Chondrocyte (in vitro differentiated cells): ENCODE results near the gene GYPB. TPM values are rescaled to one million over a fixed set of nuclear protein-coding genes. Genes with fewer than 3 reads are reported as not detected.
"Not testable (repeated sequence)": the region's sequence is repeated elsewhere in the genome, so short reads cannot be mapped to it uniquely, and the experiment has no call there.

Experiments used
- DNase-seq: peaks from one replicate; pipeline ENCODE4 v3.0.0; 2021; ENCODE audit warnings: mixed read lengths, low spot score
- H3K27ac Mint-ChIP-seq: one replicate; pipeline ENCODE4 v1.8.0; 2021; ENCODE audit warnings: mild to moderate bottlenecking, moderate library complexity, mixed read lengths; ENCODE audit not compliant: unreplicated experiment
- H3K27me3 Mint-ChIP-seq: 2 replicates; pipeline ENCODE4 v1.8.0; 2021; ENCODE audit warnings: low read depth, mixed read lengths
- H3K36me3 Mint-ChIP-seq: 2 replicates; pipeline ENCODE4 v1.8.0; 2021; ENCODE audit warnings: low read depth, mixed read lengths
- H3K4me1 Mint-ChIP-seq: 2 replicates; pipeline ENCODE4 v1.8.0; 2021; ENCODE audit warnings: low read depth, mild to moderate bottlenecking, mixed read lengths
- H3K4me3 Mint-ChIP-seq: one replicate; pipeline ENCODE4 v1.8.0; 2021; ENCODE audit warnings: mild to moderate bottlenecking, moderate library complexity, mixed read lengths; ENCODE audit not compliant: unreplicated experiment
- H3K9me3 Mint-ChIP-seq: 2 replicates; pipeline ENCODE4 v1.8.0; 2021; ENCODE audit warnings: low read depth, mixed read lengths
- long read RNA-seq: library from polyadenylated mRNA; stranded (forward); transcript quantifications from one replicate; pipeline ENCODE4 v2.0.0, GENCODE V29; 2021
- total RNA-seq: library from RNA; stranded (reverse); gene quantifications from 3 replicates; pipeline ENCODE4 v1.2.1, GENCODE V29; 2021
- TF ChIP-seq, protein P1 (sequence below): fragments of 200-600 bp; sonication (generic); IDR thresholded peaks from 2 replicates; pipeline ENCODE4 v1.5.0; 2021; ENCODE audit warnings: antibody characterized with exemption, mild to moderate bottlenecking, moderate library complexity

The GYPB gene
- total RNA-seq = not detected in 3 replicates
- long read RNA-seq = 0 reads

DNA sequence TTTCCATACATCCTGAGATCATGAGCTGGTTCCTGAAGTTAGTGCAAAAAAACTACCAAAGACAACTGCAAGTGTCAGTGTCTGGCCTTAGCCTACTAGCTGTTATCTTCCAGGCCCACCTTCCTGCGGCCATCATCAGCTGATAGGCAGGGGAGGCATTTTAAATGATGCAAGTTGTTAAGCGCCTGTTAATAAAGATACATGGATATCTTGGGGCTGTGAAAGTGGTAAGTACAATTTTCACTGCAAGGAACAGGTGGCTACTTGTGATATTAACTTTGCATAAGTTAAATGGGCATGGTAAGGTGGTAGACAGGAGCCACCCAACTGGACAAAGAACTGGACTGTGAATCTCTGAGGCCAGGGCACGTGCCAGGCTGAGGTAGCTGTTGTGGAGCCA is at the start of gene GYPB:
GYPB (minus strand) TSS at position 104 of the 400 bp plus-strand sequence; CDS start at position 11, 93 bp downstream.
- H3K9me3 Mint-ChIP-seq, H3K4me1 Mint-ChIP-seq, H3K27ac Mint-ChIP-seq, H3K36me3 Mint-ChIP-seq, DNase-seq, H3K4me3 Mint-ChIP-seq: not testable (repeated sequence)
- H3K27me3 Mint-ChIP-seq = peaks cover 17% of the 10 kb centered on the region

DNA sequence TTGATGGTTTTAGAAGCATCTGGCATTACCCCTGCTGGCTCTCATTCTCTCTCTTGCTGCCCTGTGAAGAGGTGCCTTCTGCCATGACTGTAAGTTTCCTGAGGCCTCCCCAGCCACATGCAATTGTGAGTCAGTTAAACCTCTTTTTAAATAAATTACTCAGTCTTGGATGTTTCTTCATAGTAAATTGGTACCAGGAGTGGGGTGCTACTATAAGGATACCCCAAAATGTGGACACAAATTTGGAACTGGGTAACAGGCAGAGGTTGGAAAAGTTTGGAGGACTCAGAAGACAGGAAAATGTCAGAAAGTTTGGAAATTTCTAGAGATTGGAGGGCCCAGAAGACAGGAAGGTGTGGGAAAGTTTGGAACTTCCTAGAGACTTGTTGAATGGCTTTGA is 42.4 kb upstream of the GYPB start:
- not testable (repeated sequence) for DNase-seq, H3K4me3 Mint-ChIP-seq, H3K36me3 Mint-ChIP-seq, H3K4me1 Mint-ChIP-seq, H3K27ac Mint-ChIP-seq, H3K27me3 Mint-ChIP-seq
- peaks cover 15% of the 10 kb centered on the region for H3K9me3 Mint-ChIP-seq

DNA sequence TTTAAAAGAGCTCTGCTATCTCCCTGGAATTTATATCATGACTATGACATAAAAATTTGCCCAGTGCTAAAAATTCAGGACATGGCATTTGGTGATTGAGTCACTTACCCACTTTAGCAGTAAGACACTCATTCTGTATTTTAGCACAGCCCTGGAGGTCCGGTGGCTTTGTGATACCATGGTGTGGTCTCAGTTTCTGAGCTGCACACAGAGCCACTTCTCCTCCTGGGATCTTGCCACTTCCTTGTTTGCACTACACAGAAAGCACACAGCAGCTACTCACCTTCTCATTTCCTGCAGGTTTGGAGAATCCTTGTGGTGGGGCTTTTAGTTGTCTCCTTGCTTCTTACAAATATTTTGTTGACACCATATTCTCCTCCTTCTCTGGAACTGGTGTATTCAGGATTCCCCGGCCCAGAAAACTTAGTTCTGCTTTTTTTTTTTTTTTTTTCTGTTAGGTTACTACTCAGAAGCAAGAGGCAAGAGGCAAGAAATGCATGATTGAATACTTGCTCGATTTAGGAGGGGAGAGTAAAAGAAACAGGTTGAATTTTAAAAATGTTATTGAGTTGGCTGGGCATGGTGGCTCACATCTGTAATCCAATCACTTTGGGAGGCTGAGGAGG is 41.2 kb upstream of the GYPB start:
- peaks cover 15% of the 10 kb centered on the region for H3K9me3 Mint-ChIP-seq
- H3K27ac Mint-ChIP-seq, H3K36me3 Mint-ChIP-seq, H3K27me3 Mint-ChIP-seq, DNase-seq, H3K4me3 Mint-ChIP-seq, H3K4me1 Mint-ChIP-seq: not testable (repeated sequence)

DNA sequence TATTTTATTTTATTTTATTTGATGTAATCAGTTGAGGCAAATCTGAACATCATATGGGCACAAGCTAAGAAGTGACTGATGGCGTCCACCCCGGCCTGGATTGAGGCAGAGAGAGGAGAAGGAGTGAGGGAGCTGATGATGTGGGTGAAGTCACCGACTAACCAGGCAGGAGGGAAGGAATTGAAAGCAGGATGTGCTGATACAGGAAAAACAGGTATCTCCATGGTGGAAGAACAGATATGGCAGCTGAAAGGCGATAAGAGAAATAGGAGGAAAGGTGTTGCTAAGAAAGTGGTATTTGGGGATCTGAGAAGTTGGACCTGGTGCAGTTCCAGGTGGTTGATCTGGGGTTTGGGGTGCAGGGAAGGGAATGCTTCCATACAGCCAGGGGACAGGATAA is 37.6 kb upstream of the GYPB start:
- H3K27me3 Mint-ChIP-seq = peaks cover 8% of the 10 kb centered on the region
- no peak overlapping the region for H3K27ac Mint-ChIP-seq
- H3K9me3 Mint-ChIP-seq = peaks cover 10% of the 10 kb centered on the region
- no peaks in the 10 kb centered on the region for H3K4me1 Mint-ChIP-seq
- H3K4me3 Mint-ChIP-seq = no peak overlapping the region
- peaks cover under 1% of the 10 kb centered on the region for H3K36me3 Mint-ChIP-seq
- TF ChIP-seq, protein P1, sequence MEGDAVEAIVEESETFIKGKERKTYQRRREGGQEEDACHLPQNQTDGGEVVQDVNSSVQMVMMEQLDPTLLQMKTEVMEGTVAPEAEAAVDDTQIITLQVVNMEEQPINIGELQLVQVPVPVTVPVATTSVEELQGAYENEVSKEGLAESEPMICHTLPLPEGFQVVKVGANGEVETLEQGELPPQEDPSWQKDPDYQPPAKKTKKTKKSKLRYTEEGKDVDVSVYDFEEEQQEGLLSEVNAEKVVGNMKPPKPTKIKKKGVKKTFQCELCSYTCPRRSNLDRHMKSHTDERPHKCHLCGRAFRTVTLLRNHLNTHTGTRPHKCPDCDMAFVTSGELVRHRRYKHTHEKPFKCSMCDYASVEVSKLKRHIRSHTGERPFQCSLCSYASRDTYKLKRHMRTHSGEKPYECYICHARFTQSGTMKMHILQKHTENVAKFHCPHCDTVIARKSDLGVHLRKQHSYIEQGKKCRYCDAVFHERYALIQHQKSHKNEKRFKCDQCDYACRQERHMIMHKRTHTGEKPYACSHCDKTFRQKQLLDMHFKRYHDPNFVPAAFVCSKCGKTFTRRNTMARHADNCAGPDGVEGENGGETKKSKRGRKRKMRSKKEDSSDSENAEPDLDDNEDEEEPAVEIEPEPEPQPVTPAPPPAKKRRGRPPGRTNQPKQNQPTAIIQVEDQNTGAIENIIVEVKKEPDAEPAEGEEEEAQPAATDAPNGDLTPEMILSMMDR = no peak
- no peak for DNase-seq

DNA sequence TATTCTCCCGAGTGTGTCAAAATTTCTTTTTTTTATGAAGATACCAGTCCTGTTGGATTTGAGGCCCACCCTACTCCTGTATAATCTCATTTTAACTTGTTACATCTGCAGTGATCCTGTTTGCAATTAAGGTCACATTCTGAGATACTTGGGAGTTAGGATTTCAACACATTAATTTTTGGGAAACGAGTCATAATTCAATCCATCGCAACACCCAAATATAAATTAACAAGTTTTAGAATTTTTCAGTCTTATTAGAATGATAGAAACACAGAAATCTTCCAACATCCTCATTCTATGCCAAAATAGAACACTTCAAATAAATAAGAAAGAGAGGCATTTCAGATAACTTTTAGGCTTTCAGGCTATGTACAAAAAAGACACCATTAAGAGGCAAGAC is 36.2 kb upstream of the GYPB start:
- H3K27ac Mint-ChIP-seq, H3K27me3 Mint-ChIP-seq, H3K4me3 Mint-ChIP-seq, H3K9me3 Mint-ChIP-seq, DNase-seq, H3K36me3 Mint-ChIP-seq, H3K4me1 Mint-ChIP-seq: not testable (repeated sequence)

DNA sequence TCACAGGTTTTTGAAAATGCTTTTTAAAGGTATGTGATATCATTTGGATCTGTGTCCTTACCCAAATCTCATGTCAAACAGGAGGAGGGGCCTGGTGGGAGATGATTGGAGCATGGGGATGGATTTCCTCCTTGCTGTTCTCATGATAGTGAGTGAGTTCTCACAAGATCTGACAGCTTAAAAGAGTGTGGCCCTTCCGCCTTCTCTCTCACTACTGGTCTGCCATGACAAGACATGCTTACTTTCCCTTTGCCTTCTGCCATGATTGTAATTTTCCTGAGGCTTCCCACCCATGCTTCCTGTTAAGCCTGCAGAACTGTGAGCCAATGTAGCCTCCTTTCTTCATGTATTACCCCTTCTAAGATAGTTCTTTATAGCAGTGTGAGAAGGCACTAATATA is 32.3 kb upstream of the GYPB start:
- not testable (repeated sequence) for H3K4me3 Mint-ChIP-seq, H3K4me1 Mint-ChIP-seq

DNA sequence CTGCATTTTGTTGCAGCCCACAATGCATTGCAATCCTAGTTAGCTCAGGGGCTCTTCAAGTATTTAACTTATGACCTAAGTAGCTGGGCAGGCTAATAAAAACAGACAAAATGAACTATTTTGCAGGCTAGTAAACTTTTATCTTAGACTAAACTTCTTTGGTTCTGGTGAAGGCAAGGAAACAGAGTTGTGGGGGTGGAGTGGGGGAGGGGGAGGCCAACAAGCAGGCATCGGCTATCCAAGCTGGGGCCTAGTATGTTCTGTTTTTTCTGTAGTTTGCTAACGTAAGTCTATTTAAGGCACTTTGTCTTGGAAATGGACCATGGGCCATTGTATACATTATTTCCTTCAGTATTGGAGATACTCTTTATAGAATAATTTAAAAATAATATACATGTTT is 31.5 kb upstream of the GYPB start:
- not testable (repeated sequence) for H3K36me3 Mint-ChIP-seq, H3K27me3 Mint-ChIP-seq, H3K4me1 Mint-ChIP-seq, DNase-seq, H3K4me3 Mint-ChIP-seq, H3K27ac Mint-ChIP-seq, H3K9me3 Mint-ChIP-seq

More for the DNA sequence above, 32.3 kb upstream of the GYPB start:
- H3K27me3 Mint-ChIP-seq, H3K27ac Mint-ChIP-seq, DNase-seq, H3K36me3 Mint-ChIP-seq, H3K9me3 Mint-ChIP-seq: not testable (repeated sequence)

DNA sequence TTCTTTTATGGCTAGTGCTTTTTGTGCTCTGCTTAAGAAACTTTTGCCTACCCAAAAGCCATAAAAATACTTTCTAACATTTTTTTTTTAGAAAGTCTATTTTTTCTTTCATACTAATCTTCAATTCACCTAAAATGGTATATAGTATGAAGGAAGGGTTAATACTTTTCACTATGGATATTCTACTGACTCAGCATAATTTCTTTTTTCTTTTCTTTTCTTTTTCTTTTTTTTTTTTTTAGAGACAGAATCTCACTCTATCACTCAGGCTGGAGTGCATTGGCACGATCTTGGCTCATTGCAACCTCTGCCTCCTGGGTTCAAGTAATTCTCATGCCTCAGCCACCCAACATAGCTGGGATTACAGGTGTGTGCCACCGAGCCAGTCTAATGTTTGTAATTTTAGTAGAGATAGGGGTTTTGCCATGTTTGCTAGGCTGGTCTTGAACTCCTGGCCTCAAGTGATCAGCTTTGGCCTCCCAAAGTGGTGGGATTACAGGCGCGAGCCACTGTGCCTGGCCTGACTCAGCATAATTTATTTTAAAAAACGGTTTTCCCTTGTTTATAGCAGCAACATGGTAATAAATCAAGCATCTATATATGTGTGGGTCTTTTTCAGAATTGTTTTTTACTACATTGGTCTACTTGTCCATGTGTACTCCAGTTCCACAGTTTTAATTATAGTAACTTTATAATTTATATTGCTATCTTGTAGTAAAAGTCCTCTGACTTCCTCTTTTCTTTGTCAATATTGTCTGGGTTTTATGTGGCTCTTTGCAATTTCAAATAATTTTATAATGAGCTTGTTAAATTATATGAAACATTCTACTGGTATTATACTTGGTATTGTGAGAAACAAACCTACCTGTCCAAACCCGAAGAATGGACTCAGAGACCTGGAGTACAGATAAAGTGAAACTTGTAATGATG is 30.6 kb upstream of the GYPB start:
- H3K27ac Mint-ChIP-seq, H3K4me1 Mint-ChIP-seq, H3K36me3 Mint-ChIP-seq: not testable (repeated sequence)

DNA sequence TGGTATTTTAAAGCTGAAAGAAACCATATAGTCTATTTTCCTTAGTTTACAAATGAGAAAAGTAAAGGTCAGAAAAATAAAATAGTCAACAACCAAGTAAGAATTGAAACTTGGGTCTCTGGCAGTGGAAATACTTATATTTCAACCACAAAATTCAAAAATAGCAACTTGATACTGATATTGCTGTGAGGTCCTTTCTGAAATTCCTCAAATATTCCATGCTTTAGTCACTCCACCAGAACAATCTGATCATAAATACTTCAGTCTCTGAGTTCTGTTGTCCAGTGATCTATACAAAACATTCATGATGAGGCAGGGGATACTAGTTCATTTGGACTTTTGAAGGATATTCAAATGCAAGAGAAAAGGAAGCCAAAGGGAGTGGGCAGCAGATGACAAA is 25.8 kb upstream of the GYPB start:
- H3K9me3 Mint-ChIP-seq, H3K36me3 Mint-ChIP-seq, H3K4me3 Mint-ChIP-seq, H3K27me3 Mint-ChIP-seq, DNase-seq: not testable (repeated sequence)
- Mint-ChIP-seq H3K27ac (peak overlapping the region; percentile 17), H3K4me1 (peaks cover 16% of the 10 kb centered on the region)

More for the DNA sequence above, 30.6 kb upstream of the GYPB start:
- H3K4me3 Mint-ChIP-seq, DNase-seq, H3K27me3 Mint-ChIP-seq, H3K9me3 Mint-ChIP-seq: not testable (repeated sequence)

DNA sequence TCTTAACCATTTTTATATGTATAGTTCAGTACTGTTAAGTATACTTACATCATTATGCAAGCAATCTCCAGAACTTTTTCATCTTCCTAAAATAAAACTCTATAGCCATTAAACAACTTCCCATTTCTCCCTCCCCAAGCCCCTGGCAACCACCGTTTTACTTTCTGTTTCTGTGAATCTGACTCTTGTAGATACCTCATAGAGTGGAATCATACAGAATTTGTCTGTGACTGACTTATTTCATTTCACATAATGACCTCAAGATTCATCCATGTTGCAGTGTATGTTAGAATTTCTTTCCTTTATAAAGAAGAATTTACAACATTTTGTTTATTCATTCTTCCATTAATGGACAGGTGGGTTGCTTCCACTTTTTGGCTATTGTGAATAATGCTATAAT is 13.4 kb upstream of the GYPB start:
- H3K27me3 Mint-ChIP-seq = peaks cover 15% of the 10 kb centered on the region
- not testable (repeated sequence) for H3K4me3 Mint-ChIP-seq, H3K9me3 Mint-ChIP-seq, H3K4me1 Mint-ChIP-seq, H3K27ac Mint-ChIP-seq, H3K36me3 Mint-ChIP-seq, DNase-seq

DNA sequence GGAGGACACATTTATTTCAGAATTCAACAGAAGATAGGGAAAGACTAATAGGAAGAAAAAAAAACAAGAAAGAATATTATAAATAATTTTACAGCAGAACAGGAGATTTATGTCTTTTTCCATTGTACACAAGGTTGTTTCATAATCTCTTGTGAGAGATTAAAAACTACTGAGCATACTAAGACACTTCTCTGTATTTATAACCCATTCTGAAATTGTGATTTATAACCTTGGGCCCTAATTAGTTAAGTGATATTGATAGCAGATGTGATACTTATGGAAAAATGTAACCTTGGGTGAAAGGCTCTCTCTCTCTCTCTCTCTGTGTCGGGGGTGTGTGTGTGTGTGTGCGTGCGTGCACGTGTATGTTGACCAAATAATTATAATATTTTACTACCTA is 12.7 kb upstream of the GYPB start:
- not testable (repeated sequence) for DNase-seq, H3K9me3 Mint-ChIP-seq, H3K4me3 Mint-ChIP-seq, H3K36me3 Mint-ChIP-seq, H3K27ac Mint-ChIP-seq, H3K4me1 Mint-ChIP-seq
- H3K27me3 Mint-ChIP-seq = peaks cover 13% of the 10 kb centered on the region

DNA sequence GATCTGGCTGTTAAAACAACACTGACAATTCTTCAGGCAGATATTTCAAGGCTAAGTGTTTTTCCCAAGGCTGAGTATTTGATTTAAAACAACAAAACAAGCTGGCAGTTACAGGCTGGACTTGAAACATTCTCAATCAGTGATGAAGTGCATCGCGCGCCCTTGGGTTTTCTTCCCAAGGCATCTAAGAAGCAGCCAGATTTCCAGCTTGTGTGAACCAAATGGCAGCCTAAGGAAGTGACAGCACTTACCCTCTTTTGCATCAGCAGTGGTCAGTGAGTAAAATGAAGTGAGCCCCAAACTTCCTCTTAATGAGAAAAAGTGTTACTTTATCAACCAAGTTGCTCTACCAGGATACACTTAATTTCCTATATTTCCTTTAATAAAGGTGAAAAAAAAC is 12.2 kb upstream of the GYPB start:
- not testable (repeated sequence) for H3K27ac Mint-ChIP-seq, DNase-seq, H3K4me1 Mint-ChIP-seq, H3K36me3 Mint-ChIP-seq, H3K9me3 Mint-ChIP-seq, H3K4me3 Mint-ChIP-seq
- H3K27me3 Mint-ChIP-seq = peaks cover 13% of the 10 kb centered on the region
